DND-41 (cell line): ENCODE results near the gene UBASH3B.
A peak's percentile ranks its signal among the peaks of the same experiment; 100 is the strongest.

ENCODE experiments used
- ATAC-seq: fragments of 200-7000 bp; cut with Tn5 transposase; 3 replicates; pipeline ENCODE4 v1.9.1; 2021; ENCODE audit warnings: low read depth; ENCODE audit not compliant: insufficient read depth
- DNase-seq: peaks from one replicate; pipeline ENCODE4 v3.0.0-alpha.2; 2020
- H2AFZ ChIP-seq: 2 replicates; pipeline ENCODE4 v1.6.0; 2012; ENCODE audit warnings: low read depth, low read length
- H3K27ac ChIP-seq: 2 replicates; pipeline ENCODE4 v1.5.1; 2012; ENCODE audit warnings: low read length, inconsistent platforms
- H3K27me3 ChIP-seq: fragments of 200-600 bp; sonication (generic); 2 replicates; pipeline ENCODE4 v1.6.0; 2012; ENCODE audit warnings: low read length, mild to moderate bottlenecking, inconsistent platforms; ENCODE audit not compliant: insufficient read depth, poor library complexity
- H3K36me3 ChIP-seq: 2 replicates; pipeline ENCODE4 v1.5.1; 2012; ENCODE audit warnings: low read length, inconsistent platforms; ENCODE audit not compliant: insufficient read depth
- H3K4me1 ChIP-seq: 2 replicates; pipeline ENCODE4 v1.5.1; 2012; ENCODE audit warnings: mild to moderate bottlenecking, low read length; ENCODE audit not compliant: insufficient read depth
- H3K4me2 ChIP-seq: 2 replicates; pipeline ENCODE4 v1.6.0; 2012; ENCODE audit warnings: mild to moderate bottlenecking, moderate library complexity, low read length, inconsistent platforms; ENCODE audit not compliant: insufficient read depth
- H3K4me3 ChIP-seq, 2 experiments: fragments of 200-600 bp in 1 of 2; shearing (Covaris generic) in 1 of 2; 2 replicates each; pipeline ENCODE4 v1.5.1; 2012 to 2016; ENCODE audit warnings: inconsistent platforms in 2 of 2, low read length in 2 of 2, mild to moderate bottlenecking in 2 of 2, low read depth in 1 of 2, moderate library complexity in 1 of 2
- H3K79me2 ChIP-seq: 2 replicates; pipeline ENCODE4 v1.6.0; 2012; ENCODE audit warnings: low read length, inconsistent platforms; ENCODE audit not compliant: insufficient read depth
- H3K9ac ChIP-seq: 2 replicates; pipeline ENCODE4 v1.6.0; 2012; ENCODE audit warnings: low read depth, mild to moderate bottlenecking, inconsistent platforms, low read length, moderate library complexity
- H3K9me3 ChIP-seq: 2 replicates; pipeline ENCODE4 v1.5.1; 2012; ENCODE audit warnings: low read length, moderate library complexity, mild to moderate bottlenecking, inconsistent platforms; ENCODE audit not compliant: insufficient read depth, severe bottlenecking
- H4K20me1 ChIP-seq: 2 replicates; pipeline ENCODE4 v1.6.0; 2012; ENCODE audit warnings: low read length; ENCODE audit not compliant: insufficient read depth
- EZH2 ChIP-seq: IDR thresholded peaks from 3 replicates; pipeline ENCODE4 v1.6.1; 2012; ENCODE audit warnings: borderline replicate concordance, low read depth, mild to moderate bottlenecking, moderate library complexity, low read length, inconsistent platforms; ENCODE audit not compliant: severe bottlenecking
- TF ChIP-seq, protein P1 (sequence below): IDR thresholded peaks from 2 replicates; pipeline ENCODE4 v1.5.1; 2012; ENCODE audit warnings: borderline replicate concordance, low read length, moderate library complexity, mild to moderate bottlenecking; ENCODE audit not compliant: poor library complexity, severe bottlenecking; ENCODE audit errors: extremely low read depth

UBASH3B gene

DNA sequence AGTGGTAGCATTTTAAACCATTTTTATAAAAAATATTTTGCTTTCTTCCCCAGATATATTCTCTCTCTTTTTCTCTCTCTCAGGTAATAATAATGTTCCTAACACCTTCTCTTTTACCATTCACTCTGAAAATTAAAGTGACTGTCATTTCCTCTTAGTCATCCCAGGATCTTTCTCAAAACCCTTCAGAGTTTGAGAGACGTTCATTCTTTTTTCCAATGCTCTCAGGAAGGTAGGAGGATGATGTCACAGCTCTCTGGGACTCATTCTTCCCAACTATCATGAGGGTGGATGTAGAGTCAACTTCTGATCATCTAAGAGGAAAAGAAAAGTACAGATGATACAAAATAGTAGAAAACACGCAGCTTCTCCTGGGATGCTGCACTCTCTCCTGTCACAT lies 122.6 kb downstream of the UBASH3B start:
- no peak for TF ChIP-seq EZH2
- TF ChIP-seq, protein P1, sequence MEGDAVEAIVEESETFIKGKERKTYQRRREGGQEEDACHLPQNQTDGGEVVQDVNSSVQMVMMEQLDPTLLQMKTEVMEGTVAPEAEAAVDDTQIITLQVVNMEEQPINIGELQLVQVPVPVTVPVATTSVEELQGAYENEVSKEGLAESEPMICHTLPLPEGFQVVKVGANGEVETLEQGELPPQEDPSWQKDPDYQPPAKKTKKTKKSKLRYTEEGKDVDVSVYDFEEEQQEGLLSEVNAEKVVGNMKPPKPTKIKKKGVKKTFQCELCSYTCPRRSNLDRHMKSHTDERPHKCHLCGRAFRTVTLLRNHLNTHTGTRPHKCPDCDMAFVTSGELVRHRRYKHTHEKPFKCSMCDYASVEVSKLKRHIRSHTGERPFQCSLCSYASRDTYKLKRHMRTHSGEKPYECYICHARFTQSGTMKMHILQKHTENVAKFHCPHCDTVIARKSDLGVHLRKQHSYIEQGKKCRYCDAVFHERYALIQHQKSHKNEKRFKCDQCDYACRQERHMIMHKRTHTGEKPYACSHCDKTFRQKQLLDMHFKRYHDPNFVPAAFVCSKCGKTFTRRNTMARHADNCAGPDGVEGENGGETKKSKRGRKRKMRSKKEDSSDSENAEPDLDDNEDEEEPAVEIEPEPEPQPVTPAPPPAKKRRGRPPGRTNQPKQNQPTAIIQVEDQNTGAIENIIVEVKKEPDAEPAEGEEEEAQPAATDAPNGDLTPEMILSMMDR, result no peak
- Histone ChIP-seq H3K79me2 (peaks cover 29% of the 10 kb centered on the region), H3K4me1 (peaks cover 36% of the 10 kb centered on the region), H4K20me1 (0 out of 2 replicates have a peak, but pooled peaks cover 8% of the 10 kb centered on the region), H3K36me3 (peaks cover 75% of the 10 kb centered on the region), H3K4me2 (no peak overlapping the region), H3K27me3 (no peaks in the 10 kb centered on the region), H3K4me3 (no peak overlapping the region), H2AFZ (no peak overlapping the region), H3K27ac (peak overlapping the region; percentile 28; the same call in 1 of the 2 replicates), H3K9ac (no peak overlapping the region), H3K9me3 (no peaks in the 10 kb centered on the region)
- DNase-seq (no peak), ATAC-seq (no peak)

GRCh38 chr11:122779047-122779629 lies 123.6 kb downstream of the UBASH3B start:
- H3K27me3 ChIP-seq, result no peaks in the 10 kb centered on the region
- peaks cover 83% of the 10 kb centered on the region for H3K36me3 ChIP-seq
- no peak overlapping the region for H2AFZ ChIP-seq
- H4K20me1 ChIP-seq, result 0 out of 2 replicates have a peak, but pooled peaks cover 5% of the 10 kb centered on the region
- no peak for ATAC-seq
- peaks cover 19% of the 10 kb centered on the region for H3K79me2 ChIP-seq
- no peak overlapping the region for H3K9ac ChIP-seq
- no peak overlapping the region for H3K4me3 ChIP-seq
- H3K4me1 ChIP-seq, result peaks cover 33% of the 10 kb centered on the region
- H3K9me3 ChIP-seq, result no peaks in the 10 kb centered on the region
- H3K27ac ChIP-seq, result peak overlapping the region; percentile 33
- H3K4me2 ChIP-seq, result no peak overlapping the region
- no peak for TF ChIP-seq EZH2
- TF ChIP-seq, protein P1, result no peak
- no peak for DNase-seq

DNA sequence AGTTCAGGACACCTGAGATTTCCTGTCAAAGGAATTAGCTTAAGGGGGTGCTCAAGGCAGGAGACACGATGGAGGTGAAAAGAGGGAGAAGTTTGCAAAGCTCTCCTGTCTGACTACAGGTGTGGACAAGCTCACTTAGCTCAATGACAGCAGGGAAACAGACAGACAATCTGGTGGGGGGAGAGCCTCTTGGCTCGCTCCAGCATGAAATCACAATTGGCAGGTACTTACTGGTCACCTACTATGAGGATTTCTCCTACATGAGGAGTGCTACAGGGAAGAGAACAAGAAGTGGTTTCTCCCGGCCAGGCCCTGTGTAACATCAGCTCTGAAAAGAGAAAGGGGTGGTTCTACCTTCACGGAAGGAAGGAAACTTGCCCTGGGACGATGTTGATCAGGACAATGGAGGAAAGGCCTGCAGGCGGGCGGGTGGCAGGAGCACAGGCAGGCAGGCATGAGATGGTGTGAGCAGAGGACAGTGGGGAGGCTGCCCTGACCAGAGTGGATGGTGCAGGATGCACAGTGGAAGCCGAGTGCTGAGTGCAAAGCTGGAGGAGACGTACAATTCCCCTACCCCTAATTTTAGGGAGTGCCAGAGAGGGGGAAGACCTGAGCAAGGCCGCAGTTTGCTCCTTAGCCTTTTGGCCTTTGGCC lies 124.9 kb downstream of the UBASH3B start:
- no peak for ATAC-seq
- Histone ChIP-seq H3K27me3 (no peaks in the 10 kb centered on the region), H4K20me1 (0 out of 2 replicates have a peak, but pooled peaks cover 5% of the 10 kb centered on the region), H3K4me2 (no peak overlapping the region), H3K36me3 (peaks cover 93% of the 10 kb centered on the region), H3K79me2 (peaks cover 6% of the 10 kb centered on the region; the same call in 1 of the 2 replicates), H3K4me1 (peaks cover 27% of the 10 kb centered on the region), H3K27ac (peak overlapping the region; percentile 67), H3K9me3 (no peaks in the 10 kb centered on the region), H3K9ac (no peak overlapping the region), H3K4me3 (no peak overlapping the region), H2AFZ (no peak overlapping the region)
- no peak for DNase-seq
- TF ChIP-seq, protein P1, result no peak
- no peak for TF ChIP-seq EZH2
